ENCODE data around the gene LRRC61.

LRRC61 gene

GRCh38 chr7:150332852-150333635, 9.9 kb downstream of the LRRC61 start:
- no peak for DNase-seq

GRCh38 chr7:150333659-150334058, 10.5 kb downstream of the LRRC61 start:
- DNase-seq: no peak

DNA sequence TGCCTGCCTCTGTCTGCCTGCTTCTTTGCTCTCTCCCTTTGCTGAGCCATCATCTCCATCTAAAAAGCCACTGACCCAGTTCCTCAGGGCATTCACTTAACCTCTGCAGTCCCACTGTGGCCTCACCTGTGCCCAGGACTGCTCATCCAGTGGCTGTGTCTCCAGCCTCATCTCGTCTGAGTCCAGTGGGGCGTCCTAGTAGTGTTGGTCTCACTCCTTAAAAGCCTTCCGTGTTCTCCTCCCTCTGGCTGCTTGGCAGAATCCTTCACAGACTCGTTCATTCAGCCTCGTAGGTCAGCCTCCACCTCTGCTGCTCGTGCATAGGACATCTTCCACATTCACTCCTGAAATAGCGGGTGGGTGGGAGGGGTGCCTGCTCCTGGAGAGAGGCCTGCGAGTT, 11.0 kb downstream of the LRRC61 start:
- no peak for DNase-seq

- DNase-seq: no peak
These were observed 12.1 kb downstream of the LRRC61 start for GRCh38 chr7:150335108-150335773.

DNA sequence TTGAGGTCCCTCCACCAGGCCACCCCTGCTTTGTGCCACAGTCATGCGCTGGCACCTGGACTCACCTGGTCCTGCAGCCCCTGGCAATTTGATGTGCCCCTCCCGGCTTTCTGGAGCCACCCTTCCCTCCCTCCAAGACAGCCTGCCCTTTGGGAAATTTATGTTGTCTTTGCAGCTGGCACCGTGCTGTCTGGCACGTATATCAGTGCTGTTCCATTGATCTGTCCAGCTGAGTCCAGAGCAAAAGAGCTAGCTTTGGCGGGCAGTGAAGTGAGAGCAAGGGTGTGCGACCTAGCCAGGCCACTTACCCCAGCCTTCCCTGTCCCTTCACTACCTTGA, 12.6 kb downstream of the LRRC61 start:
- no peak for DNase-seq

GRCh38 chr7:150336746-150337145, 13.6 kb downstream of the LRRC61 start:
- no peak for DNase-seq

DNA sequence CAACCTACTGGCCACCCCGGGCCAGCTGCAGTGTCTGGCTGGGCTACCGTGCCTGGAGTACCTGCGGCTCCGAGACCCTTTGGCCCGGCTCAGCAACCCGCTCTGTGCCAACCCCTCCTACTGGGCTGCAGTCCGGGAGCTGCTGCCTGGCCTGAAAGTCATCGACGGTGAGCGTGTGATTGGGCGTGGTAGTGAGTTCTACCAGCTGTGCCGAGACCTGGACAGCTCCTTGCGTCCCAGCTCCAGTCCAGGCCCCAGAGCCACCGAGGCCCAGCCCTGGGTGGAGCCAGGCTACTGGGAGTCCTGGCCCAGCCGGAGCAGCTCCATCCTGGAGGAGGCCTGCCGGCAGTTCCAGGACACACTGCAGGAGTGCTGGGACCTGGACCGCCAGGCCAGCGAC, 14.0 kb downstream of the LRRC61 start:
- DNase-seq: no peak

DNA sequence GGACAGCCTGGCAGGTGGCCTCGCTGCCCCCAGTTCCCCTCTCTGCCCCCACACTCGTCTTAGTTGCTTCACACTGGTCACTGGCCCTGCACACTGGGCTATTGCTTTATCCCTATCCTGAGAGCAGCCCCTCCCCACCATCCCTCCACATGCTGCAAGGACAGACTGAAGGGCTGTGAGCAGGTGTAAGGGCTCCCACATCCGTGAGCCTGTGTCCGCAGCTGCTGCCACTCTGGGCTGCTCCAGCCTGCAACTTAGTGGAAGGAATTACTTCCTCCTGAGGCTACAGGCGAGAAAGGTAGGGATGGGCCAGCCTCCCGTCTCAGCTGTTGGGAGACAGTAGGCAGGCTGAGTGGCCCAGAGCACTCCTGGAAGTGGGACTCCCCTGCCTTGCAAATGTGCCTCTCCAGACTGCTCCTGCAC, 14.5 kb downstream of the LRRC61 start:
- no peak for DNase-seq

DNA sequence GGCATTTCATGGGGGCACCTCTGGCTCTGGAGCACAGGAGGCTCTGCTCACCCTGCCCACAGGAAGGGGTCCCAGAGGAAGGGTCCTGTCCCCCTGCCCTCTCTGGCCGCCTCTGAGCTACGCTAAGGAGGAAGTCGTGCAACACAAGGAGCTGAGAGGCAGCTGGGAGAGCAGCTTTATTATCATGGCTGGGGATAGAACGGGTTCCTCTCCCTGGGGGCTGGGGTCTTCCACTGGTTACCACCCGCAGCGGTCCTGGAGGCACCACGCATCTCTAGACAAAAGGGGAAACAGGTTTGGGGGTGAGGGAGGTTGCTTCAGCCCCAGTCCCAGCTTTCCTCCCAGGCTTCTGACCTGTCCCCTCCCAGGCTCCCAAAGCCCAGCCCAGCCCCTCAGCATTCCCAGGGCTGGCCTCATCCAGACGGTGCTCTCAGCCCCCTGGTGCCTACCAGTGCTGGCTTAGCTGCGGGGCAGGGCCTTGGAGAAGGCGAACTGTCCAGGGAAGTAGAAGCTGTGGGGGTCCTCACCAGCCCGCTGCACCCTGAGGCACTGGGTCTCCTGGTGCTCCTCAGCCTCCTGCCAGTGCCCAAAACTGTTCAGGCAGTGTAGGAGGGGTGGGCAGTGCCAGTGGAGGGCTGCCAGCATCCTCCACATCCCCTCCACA, 15.1 kb downstream of the LRRC61 start:
- DNase-seq: no peak

DNA sequence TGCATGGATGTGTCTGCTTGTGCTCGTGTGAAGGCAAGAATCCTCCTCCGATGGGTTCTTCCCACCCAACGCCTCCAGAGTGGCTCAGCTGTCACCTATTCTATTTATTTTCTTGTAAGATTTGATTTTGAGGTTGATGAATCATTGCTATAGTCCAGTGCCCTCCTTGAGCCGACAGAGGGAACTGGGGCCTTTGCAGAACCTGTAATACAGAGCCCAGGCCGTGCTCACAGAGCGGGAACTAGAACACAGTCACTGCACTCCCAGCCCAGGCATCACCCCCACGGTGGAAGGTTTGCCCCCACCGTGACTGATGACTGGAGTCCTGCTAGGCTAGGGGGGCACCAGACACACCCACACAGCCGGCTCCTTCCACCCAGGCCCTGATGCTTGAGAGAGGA, 16.3 kb downstream of the LRRC61 start:
- no peak for DNase-seq

GRCh38 chr7:150340024-150340749, 17.0 kb downstream of the LRRC61 start:
- DNase-seq: peak; percentile 15

DNA sequence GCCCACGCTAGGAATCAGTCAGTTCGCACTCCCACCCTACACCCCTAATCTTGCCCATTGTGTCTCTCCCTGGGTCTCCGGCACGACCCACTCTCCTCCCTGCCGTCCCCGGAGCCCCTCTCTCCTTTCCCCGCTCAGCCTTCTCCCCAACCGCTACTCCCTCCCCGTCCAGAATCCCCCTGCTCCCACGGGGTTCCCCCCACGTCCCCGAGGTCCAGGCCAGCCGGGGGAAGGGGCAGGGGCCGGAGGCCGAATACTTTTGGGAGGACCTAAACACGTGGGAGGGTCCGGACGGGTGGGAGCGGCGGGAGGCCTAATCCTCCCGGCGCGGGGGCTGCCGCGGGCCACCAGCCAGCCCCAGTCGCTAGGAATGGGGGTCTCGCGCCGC, 17.7 kb downstream of the LRRC61 start:
- no peak for DNase-seq

DNA sequence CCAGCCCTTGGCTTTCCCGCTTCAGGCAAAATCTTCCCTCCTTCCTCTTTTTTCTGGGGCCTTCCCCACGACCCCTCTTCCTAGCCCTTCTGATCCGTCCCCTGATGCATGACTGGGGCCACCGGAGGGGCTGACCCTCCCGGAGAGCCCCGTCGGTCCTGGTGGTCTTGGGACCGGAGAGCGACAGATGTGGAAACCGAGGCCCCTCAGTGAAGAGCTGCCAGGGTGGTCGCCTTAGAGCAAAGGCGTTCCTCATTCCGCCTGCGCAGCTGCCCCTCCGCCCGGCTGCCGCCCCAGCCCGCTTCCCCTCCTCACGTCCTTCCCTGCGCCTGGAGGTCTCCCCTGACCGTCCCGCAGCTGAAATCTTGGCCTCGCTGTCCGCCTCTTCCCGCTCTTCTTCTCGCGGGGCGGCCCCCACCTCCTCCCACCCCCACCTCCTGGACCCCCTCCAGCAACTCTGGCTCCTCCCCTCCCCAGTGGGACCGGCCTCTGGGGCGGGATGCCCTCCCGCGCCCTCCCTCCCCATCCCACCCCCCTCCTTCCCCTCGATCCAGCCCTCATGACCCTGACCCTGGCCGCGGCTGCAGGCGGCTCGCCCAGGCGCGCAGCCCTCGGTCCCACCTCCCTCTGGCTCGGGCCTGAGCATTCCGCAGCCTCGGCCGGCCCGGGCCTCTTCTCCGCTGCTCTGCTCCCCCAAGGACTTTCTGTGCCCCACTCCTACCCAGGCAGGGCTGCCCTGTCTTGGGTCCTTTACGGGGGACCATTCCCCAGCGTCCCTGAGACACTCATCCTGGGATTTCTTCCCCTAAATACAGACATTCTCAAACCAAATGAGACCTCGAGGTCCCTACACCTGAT, 18.3 kb downstream of the LRRC61 start, which contains the start of gene RARRES2:
RARRES2 (minus strand) TSS at position 367 of the 858 bp plus-strand sequence. CDS start 1,020 bp downstream, outside the sequence.
- no peak for DNase-seq

DNA sequence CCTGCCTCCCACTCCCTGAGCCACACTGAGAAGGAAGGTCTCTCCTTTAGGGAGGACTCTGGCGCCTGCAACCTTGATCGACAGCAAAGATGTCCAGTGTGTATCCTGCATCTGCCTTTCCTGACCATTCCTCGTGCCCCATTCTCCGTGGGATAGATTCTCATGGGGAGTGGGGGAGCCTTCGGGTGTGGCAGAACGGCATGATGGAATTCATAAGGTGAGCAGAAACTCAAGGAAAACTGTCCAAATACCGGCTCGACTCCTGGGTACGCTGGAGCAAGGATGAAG, 18.9 kb downstream of the LRRC61 start:
- DNase-seq: no peak

- DNase-seq: no peak
These were observed 20.1 kb downstream of the LRRC61 start for GRCh38 chr7:150343225-150343624.

DNA sequence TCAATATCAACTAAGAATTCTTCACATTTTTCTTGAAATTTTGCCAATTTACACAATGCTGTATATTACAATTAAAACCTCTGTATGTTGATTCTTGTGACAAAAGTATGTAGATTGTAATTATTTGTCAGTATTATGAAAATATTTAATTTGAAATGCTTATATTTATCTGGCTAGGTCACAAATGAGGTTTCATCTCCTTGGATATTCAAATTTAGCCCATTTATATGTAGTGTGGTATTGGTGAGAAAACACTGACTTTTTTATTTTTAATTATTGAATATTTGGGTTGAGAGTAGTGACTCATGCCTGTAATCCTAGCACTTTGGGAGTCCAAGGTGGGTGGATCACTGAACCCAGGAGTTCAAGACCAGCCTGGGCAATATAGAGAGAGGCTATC, 21.1 kb downstream of the LRRC61 start:
- no peak for DNase-seq

DNA sequence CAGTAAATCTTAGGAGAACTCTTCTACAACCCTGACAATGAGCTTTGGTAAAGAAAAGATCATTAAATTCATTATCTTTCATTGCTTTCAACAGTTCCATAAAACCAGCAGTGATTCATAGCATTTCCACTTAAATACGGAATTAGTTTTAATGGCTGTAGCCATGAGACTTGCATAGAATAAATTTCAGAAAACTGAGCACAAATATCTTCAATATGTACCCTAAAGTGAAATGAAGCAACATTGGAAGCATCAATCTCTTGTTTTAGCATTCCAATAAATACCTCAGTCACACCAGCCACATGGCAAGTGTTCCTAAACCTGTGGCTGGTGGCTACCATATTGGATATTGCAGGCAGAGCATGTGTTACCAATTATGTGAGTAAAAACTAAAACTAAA, 21.9 kb downstream of the LRRC61 start:
- no peak for DNase-seq

DNA sequence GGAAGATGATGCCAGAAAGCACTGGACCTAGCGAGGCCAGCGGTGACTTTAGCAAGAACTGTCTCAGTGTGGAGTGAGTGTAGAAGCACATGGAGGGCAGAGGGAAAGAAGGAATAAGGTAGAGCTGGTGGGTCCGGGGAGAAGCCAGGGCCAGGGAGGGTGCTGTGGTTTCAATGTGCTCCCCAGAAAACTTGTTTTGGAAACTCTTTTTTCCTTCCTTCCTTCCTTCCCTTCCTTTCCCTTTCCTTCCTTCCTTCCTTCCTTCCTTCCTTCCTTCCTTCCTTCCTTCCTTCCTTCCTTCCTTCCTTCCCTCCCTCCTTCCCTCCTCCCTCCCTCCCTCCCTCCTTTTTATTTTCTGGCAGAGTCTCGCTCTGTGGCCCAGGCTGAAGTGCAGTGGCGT, 23.8 kb downstream of the LRRC61 start:
- no peak for DNase-seq

DNA sequence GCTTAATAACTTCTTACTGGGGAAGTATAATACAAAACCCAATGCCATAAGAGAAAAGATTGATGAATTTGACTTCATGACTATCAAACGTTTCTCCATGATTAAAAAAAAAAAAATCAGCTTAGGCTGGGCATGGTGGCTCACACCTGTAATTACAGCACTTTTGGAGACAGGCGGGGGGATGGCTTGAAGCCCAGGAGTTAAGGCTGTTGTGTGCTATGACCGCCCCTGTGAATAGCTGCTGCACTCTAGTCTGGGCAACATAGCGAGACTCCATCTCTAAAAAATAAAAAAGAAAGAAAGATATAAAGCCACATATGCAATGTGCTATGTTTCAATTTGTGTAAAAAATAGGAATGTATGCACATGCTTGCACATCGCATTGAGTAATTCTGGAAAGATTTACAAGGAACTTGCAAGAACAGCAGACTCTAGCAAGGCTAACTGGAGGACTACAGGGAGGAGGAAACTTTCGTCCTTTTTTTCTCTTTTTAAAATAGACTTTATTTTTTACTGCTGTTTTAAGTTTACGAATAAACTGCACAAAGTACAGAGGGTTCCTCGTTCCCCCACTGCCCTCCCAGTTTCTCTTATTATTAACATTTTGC, 28.5 kb downstream of the LRRC61 start:
- DNase-seq: no peak

DNA sequence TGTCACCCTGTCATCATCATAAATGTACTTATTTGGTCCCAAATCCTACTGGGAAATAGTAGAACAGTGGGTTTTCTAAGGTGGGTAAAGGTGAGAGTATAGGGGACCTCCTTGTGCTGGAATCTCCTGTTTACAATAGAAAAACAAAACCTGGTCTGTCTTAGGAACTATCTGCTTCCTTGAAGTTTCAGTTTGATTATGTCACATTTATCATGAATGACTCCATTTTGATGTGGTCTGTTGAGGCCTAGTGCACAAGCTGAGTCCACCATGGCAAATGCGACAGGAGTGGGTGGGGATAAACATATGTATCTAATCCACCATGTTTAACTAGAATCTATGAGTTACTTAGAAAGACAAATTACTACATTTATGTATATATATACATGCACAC, 32.5 kb downstream of the LRRC61 start:
- DNase-seq: no peak

GRCh38 chr7:150356265-150356897, 33.2 kb downstream of the LRRC61 start:
- DNase-seq: peak; percentile 44

- DNase-seq: peak; percentile 87
These were observed 34.1 kb downstream of the LRRC61 start for GRCh38 chr7:150357270-150357669.

Measured in CD4-positive, alpha-beta T cell treated with Interleukin-6 for 4 hours (primary cell).